Muscle of leg (tissue), 11 donors: ENCODE measurements around the gene NRIP2. TPM values are rescaled to one million over a fixed set of nuclear protein-coding genes. Genes with fewer than 3 reads are reported as not detected.
A peak's percentile ranks its signal among the peaks of the same experiment; 100 is the strongest.

Experiments used
- DNase-seq: peaks from one replicate; pipeline ENCODE4 v3.0.0; 2013
- H3K27ac ChIP-seq: one replicate; pipeline ENCODE4 v1.5.1; 2013; ENCODE audit warnings: mild to moderate bottlenecking, low read length, control low read depth
- H3K27me3 ChIP-seq: one replicate; pipeline ENCODE4 v1.6.1; 2013; ENCODE audit warnings: low read length; ENCODE audit not compliant: control insufficient read depth, insufficient read depth
- H3K36me3 ChIP-seq: one replicate; pipeline ENCODE4 v1.6.1; 2013; ENCODE audit warnings: low read length; ENCODE audit not compliant: control insufficient read depth, insufficient read depth
- H3K4me1 ChIP-seq: one replicate; pipeline ENCODE4 v1.6.1; 2013; ENCODE audit warnings: low read length; ENCODE audit not compliant: control insufficient read depth, insufficient read depth
- H3K4me3 ChIP-seq: one replicate; pipeline ENCODE4 v1.5.1; 2013; ENCODE audit warnings: low read length, control low read depth
- H3K9me3 ChIP-seq: replicated peaks from 2 replicates; pipeline ENCODE4 v1.6.1; 2013; ENCODE audit warnings: low read depth, low read length; ENCODE audit not compliant: control insufficient read depth
- WGBS: methylation state at CpG from one replicate; pipeline ENCODE4 v1.1.5; 2013; ENCODE audit warnings: missing lambda C conversion rate; ENCODE audit not compliant: insufficient coverage; 5-methylcytosine and 5-hydroxymethylcytosine counted together
- polyA plus RNA-seq, 8 donors: library from polyadenylated mRNA; unstranded; fragments of 120-200 nt; gene quantifications; one replicate each; pipeline versions ENCODE4 v1.2.1 to v1.2.3, GENCODE V29; 2013; ENCODE audit warnings: inconsistent platforms in 1 of 8, low replicate concordance in 1 of 8; ENCODE audit not compliant: insufficient read length in 8 of 8, insufficient read depth in 1 of 8
- total RNA-seq: library from RNA; stranded (reverse); fragments of 120-200 nt; gene quantifications from one replicate; pipeline ENCODE4 v1.2.4, GENCODE V29; 2013

Gene NRIP2
- total and polyA plus RNA-seq, 9 donors: 2.3 to 6.6 (median 5.7) TPM

DNA sequence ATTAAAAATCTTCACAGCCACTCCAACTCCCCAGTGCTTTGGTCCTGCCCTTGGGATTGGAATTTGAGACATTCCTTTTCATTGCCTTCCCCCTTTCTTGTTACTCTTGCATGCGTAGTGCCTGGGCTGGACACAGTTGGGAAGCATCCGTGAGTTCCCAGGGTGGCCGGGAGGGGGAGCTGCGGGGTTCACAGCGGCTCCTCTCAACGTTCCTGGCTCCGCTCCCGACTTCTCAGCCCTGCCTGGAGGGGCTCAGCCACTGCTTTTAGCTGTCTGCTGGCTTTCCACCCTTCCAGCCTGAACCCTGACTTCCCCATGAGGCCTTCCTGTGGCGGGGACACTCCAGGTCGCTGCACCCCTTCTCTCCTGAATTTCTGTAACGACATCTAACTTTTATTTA, 18.8 kb upstream of the NRIP2 start:
- WGBS: 2% methylated on average over 7 of the region's 11 CpGs

DNA sequence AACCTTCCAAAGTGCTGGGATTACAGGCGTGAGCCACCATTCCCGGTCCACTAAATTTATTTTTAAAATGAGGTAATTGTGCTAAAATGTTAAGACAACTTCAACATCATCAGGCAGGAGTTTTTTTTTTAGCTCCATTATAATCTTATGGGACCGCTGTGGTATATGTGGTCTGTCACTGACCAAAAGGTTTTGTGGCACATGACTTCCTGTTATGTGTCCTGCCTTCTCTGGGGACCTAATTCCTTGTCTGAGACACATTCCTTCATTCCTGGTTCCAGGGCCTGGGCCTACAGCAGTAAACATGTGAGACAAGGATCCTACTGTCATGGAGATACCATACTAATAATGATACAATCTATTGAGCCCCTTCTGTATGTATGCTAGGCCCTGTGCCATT, 17.1 kb upstream of the NRIP2 start:
- H3K36me3 ChIP-seq: no peaks in the 10 kb centered on the region
- H3K9me3 ChIP-seq: no peaks in the 10 kb centered on the region
- no peak overlapping the region for H3K4me3 ChIP-seq
- no peak overlapping the region for H3K27ac ChIP-seq
- no CpG with 5 or more reads among the region's 3 CpGs for WGBS
- H3K4me1 ChIP-seq: no peaks in the 10 kb centered on the region
- no peak for DNase-seq
- H3K27me3 ChIP-seq: no peaks in the 10 kb centered on the region

More for the DNA sequence above, 18.8 kb upstream of the NRIP2 start:
- Histone ChIP-seq H3K9me3 (no peaks in the 10 kb centered on the region), H3K27me3 (no peaks in the 10 kb centered on the region), H3K4me1 (no peaks in the 10 kb centered on the region), H3K27ac (no peak overlapping the region), H3K4me3 (no peak overlapping the region), H3K36me3 (peaks cover 13% of the 10 kb centered on the region)
- peak; percentile 88 for DNase-seq

GRCh38 chr12:2845280-2845679, 10.4 kb upstream of the NRIP2 start:
- peaks cover 4% of the 10 kb centered on the region for H3K36me3 ChIP-seq
- H3K4me3 ChIP-seq: no peak overlapping the region
- WGBS: 33% methylated on average over 1 of the region's 6 CpGs
- H3K4me1 ChIP-seq: peaks cover 11% of the 10 kb centered on the region
- no peak overlapping the region for H3K27ac ChIP-seq
- DNase-seq: peak; percentile 65
- no peaks in the 10 kb centered on the region for H3K9me3 ChIP-seq
- H3K27me3 ChIP-seq: no peaks in the 10 kb centered on the region

GRCh38 chr12:2844786-2845185, 10.0 kb upstream of the NRIP2 start:
- no peaks in the 10 kb centered on the region for H3K27me3 ChIP-seq
- peaks cover 11% of the 10 kb centered on the region for H3K4me1 ChIP-seq
- peaks cover 5% of the 10 kb centered on the region for H3K36me3 ChIP-seq
- no peaks in the 10 kb centered on the region for H3K9me3 ChIP-seq
- no peak overlapping the region for H3K27ac ChIP-seq
- WGBS: 84% methylated on average over 8 of the region's 9 CpGs
- no peak for DNase-seq
- no peak overlapping the region for H3K4me3 ChIP-seq

- Histone ChIP-seq H3K9me3 (no peaks in the 10 kb centered on the region), H3K36me3 (peaks cover 15% of the 10 kb centered on the region), H3K4me3 (no peak overlapping the region), H3K27me3 (no peaks in the 10 kb centered on the region), H3K27ac (no peak overlapping the region), H3K4me1 (peaks cover 11% of the 10 kb centered on the region)
- WGBS: 33% methylated on average over 1 of the region's 5 CpGs
- DNase-seq: no peak
These were observed 8.1 kb upstream of the NRIP2 start for GRCh38 chr12:2842948-2843347.

- 35% methylated on average over 3 of the region's 9 CpGs for WGBS
- Histone ChIP-seq H3K27ac (no peak overlapping the region), H3K9me3 (no peaks in the 10 kb centered on the region), H3K36me3 (peaks cover 15% of the 10 kb centered on the region), H3K27me3 (no peaks in the 10 kb centered on the region), H3K4me3 (no peak overlapping the region), H3K4me1 (peaks cover 9% of the 10 kb centered on the region)
- DNase-seq: no peak
These were observed 6.3 kb upstream of the NRIP2 start for GRCh38 chr12:2841056-2841650.

DNA sequence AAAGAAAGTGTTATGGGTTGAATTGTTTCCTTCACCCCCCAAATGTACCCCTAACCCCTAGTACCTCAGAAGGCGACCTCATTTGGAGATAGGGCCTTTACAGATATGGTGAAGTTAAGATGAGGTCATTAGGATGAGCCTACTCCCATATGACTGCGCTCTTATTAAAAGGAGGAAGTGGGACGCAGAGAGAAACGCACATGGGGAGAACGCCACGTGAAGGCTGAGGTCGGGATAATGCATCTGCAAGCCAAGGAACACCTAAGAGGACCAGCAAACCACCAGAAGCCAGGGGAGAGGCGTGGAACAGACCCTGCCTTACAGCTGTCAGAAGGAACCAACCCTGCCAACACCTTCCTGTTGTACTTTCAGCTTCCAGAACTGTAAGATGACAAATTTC, 1.7 kb upstream of the NRIP2 start:
- peaks cover 28% of the 10 kb centered on the region for H3K4me1 ChIP-seq
- 93% methylated on average over 3 of the region's 8 CpGs for WGBS
- no peaks in the 10 kb centered on the region for H3K27me3 ChIP-seq
- H3K27ac ChIP-seq: no peak overlapping the region
- DNase-seq: no peak
- H3K36me3 ChIP-seq: peaks cover 21% of the 10 kb centered on the region
- H3K4me3 ChIP-seq: no peak overlapping the region
- H3K9me3 ChIP-seq: no peaks in the 10 kb centered on the region

DNA sequence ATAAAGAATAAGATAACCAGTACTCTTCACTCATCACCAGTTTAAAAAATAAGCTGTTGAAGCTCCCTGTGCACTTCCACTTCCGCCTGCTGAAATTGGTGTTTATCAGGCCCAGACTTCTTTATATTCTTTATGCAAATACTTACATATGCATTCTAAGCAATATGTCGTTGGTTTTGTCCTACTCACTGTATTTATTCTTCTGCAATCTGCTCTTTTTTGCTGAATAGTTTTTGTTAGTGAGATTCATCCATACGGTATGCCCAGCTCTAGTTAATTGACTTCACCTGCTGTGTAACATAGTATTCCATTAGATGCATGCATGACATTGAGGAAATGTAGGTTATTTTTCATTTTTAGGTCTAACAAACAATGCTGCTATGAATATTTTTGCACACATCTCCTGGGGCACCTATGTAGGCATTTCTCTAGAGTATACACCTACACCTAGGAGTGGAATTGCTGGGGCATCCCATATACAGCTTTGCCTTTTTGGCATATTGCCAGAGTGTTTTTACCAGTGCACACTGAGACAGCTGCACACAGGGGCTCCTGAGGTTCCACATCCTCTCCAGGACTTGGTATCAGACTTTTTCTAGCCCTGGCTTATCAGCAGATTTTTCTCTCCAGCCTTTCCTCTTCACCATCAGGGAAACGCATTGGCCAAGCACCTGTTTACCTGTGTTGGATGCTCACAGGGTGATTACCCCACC, 1.0 kb upstream of the NRIP2 start:
- Histone ChIP-seq H3K27me3 (no peaks in the 10 kb centered on the region), H3K27ac (no peak overlapping the region), H3K4me3 (no peak overlapping the region), H3K4me1 (peaks cover 28% of the 10 kb centered on the region), H3K36me3 (peaks cover 24% of the 10 kb centered on the region), H3K9me3 (no peaks in the 10 kb centered on the region)
- no peak for DNase-seq
- 100% methylated on average over 1 of the region's 4 CpGs for WGBS

DNA sequence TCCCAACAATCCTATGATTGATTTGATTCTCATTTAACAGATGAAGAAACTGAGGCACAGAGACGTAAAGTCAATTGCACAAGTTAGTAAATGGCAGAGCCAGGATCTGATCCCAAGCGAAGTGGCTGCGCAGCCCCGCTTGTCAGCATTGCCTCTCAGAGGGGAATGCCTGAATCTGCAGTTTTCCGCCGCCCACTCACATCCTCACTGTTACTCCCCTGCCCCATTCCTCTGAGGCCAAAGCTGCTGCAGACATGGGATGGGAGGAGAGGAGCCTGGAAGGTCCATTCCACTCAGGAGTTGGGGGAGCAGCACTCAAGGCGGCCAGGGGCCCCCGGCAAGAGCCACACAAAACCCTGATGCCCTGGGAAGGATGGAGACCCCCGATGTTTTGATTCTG, 1.0 kb downstream of the NRIP2 start:
- Histone ChIP-seq H3K27me3 (no peaks in the 10 kb centered on the region), H3K4me1 (peaks cover 28% of the 10 kb centered on the region), H3K27ac (no peak overlapping the region), H3K36me3 (peaks cover 26% of the 10 kb centered on the region), H3K4me3 (no peak overlapping the region), H3K9me3 (no peaks in the 10 kb centered on the region)
- WGBS: 61% methylated on average over 4 of the region's 9 CpGs
- DNase-seq: peak; percentile 56

DNA sequence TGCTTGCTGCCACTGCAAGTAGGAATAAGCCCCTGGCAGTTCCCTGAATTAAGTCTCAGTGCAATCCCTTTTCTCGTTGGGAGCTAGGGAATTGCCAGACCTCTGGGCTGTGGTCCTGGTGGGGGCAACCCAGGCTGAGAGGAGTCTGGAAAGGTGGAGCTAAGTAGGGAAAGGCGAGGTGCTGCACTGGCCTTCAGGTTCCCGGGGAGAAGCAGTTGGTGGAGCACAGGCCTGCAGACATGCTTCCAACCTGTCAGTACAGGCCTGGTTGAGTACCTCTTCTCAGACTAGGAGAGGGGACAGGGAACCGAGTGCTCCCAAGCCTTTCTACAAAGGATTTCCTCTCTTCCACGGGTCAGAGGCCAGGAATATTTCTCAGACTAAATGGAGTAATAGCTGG, 1.5 kb downstream of the NRIP2 start:
- H3K27me3 ChIP-seq: no peaks in the 10 kb centered on the region
- no peak for DNase-seq
- H3K36me3 ChIP-seq: peaks cover 25% of the 10 kb centered on the region
- no peak overlapping the region for H3K27ac ChIP-seq
- H3K9me3 ChIP-seq: no peaks in the 10 kb centered on the region
- no peak overlapping the region for H3K4me3 ChIP-seq
- peaks cover 28% of the 10 kb centered on the region for H3K4me1 ChIP-seq
- WGBS: 46% methylated on average over 3 of the region's 5 CpGs
